Kidney (tissue), 14 donors: ENCODE data around the gene CLDN8. TPM values are rescaled to one million over a fixed set of nuclear protein-coding genes. Genes with fewer than 3 reads are reported as not detected.

Experiments used
- DNase-seq, 5 donors: peaks; one replicate each; pipeline ENCODE4 v3.0.0-alpha.2; 2013 to 2020
- FAIRE-seq: peaks from 2 replicates; lab custom pipeline; 2012; peaks lifted over from hg19 to GRCh38; lab: Jason Lieb, UNC
- H3K27ac ChIP-seq, 2 donors: one replicate each; pipeline ENCODE4 v1.7.0; 2013; ENCODE audit warnings: low read depth in 2 of 2, low read length in 2 of 2, inconsistent platforms in 1 of 2
- H3K27me3 ChIP-seq: one replicate; pipeline ENCODE4 v1.7.1; 2013; ENCODE audit warnings: low read length, inconsistent platforms; ENCODE audit not compliant: control insufficient read depth, insufficient read depth
- H3K36me3 ChIP-seq, 3 donors: one replicate each; pipeline versions ENCODE4 v1.7.0 to v1.7.1; 2013; ENCODE audit warnings: low read length in 3 of 3, control low read depth in 1 of 3, inconsistent platforms in 1 of 3; ENCODE audit not compliant: insufficient read depth in 3 of 3, control insufficient read depth in 2 of 3
- H3K4me1 ChIP-seq, 3 donors: one replicate each; pipeline versions ENCODE4 v1.7.0 to v1.7.1; 2013; ENCODE audit warnings: low read length in 3 of 3, inconsistent platforms in 1 of 3, low read depth in 1 of 3; ENCODE audit not compliant: control insufficient read depth in 2 of 3, insufficient read depth in 2 of 3
- H3K4me3 ChIP-seq, 3 donors: one replicate each; pipeline versions ENCODE4 v1.7.0 to v1.8.1; 2013; ENCODE audit warnings: low read length in 3 of 3, control low read depth in 1 of 3, inconsistent platforms in 1 of 3
- H3K9ac ChIP-seq, 3 donors: one replicate each; pipeline versions ENCODE4 v1.7.0 to v1.7.1; 2013; ENCODE audit warnings: low read length in 3 of 3, control low read depth in 1 of 3, inconsistent platforms in 1 of 3
- H3K9me3 ChIP-seq, 3 donors: one replicate each; pipeline versions ENCODE4 v1.7.0 to v1.7.1; 2013; ENCODE audit warnings: low read length in 3 of 3, control low read depth in 1 of 3, inconsistent platforms in 1 of 3; ENCODE audit not compliant: control insufficient read depth in 2 of 3, insufficient read depth in 1 of 3
- intact Hi-C: fragments of 100-400 bp; cut with DNase I; formaldehyde crosslinking; loops from one replicate; pipeline ENCODE4 v1.11.1; 2022
- polyA plus RNA-seq: library from polyadenylated mRNA; stranded (reverse); fragments of 350-450 nt; fragmentation: Illumina TruSeq; extraction: RNeasy Lipid Tissue Mini Kit (QIAGEN cat#74804); gene quantifications from one replicate; pipeline ENCODE4 v1.2.3, GENCODE V29; 2014; ENCODE audit warnings: low read depth, low replicate concordance; ENCODE audit not compliant: insufficient read depth
- total RNA-seq: library from RNA; stranded (reverse); fragmentation: NEBNext Ultra II Directional; extraction: Animal tissue kit (Norgen Biotek cat#: 25700); gene quantifications from one replicate; pipeline ENCODE4 v1.2.1, GENCODE V29; 2021
- TF ChIP-seq, protein P1 (sequence below): IDR thresholded peaks from 3 replicates; pipeline ENCODE4 v1.5.1; 2012; ENCODE audit warnings: mild to moderate bottlenecking, moderate library complexity, borderline replicate concordance; ENCODE audit not compliant: insufficient read depth; ENCODE audit errors: extremely low read depth
- donor health status: control.
- donor health status: control.
- donor health status: control.
- donor health status: control.
- donor health status: control.
- donor health status: DM: yes; HTN: yes; CAD: no.
- donor health status: Normal renal cell carcinoma (clear cell type).

CLDN8 gene
- total and polyA plus RNA-seq, 2 donors from 2014 or later, result 7.1 to 86.8 TPM

DNA sequence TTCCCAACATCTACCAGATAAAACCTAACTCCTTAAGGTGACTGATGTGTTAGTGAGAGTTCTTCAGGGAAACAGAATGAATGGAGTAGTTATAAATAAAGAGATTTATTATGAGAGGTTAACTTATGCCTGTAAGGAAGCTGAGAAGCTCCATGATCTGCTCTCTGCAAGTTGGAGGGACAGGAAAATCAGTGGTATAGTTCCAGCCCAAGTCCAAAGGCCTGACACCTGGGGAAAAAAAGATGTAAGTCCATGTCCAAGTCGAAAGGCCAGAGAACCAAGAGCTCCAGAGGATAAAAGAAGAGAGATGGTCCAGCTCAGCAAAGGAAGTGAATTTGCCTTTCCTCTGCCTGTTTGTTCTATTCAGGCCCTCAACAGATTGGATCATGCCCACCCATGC lies 39.8 kb upstream of the CLDN8 start:
- no peaks in the 10 kb centered on the region for H3K9me3 ChIP-seq
- no peak overlapping the region for H3K9ac ChIP-seq
- no peak for DNase-seq
- no peaks in the 10 kb centered on the region for H3K4me1 ChIP-seq
- no peaks in the 10 kb centered on the region for H3K36me3 ChIP-seq
- H3K4me3 ChIP-seq, result no peak overlapping the region
- no peak for FAIRE-seq
- no peak overlapping the region for H3K27ac ChIP-seq
- intact Hi-C loops, result no loop called here
- TF ChIP-seq, protein P1, sequence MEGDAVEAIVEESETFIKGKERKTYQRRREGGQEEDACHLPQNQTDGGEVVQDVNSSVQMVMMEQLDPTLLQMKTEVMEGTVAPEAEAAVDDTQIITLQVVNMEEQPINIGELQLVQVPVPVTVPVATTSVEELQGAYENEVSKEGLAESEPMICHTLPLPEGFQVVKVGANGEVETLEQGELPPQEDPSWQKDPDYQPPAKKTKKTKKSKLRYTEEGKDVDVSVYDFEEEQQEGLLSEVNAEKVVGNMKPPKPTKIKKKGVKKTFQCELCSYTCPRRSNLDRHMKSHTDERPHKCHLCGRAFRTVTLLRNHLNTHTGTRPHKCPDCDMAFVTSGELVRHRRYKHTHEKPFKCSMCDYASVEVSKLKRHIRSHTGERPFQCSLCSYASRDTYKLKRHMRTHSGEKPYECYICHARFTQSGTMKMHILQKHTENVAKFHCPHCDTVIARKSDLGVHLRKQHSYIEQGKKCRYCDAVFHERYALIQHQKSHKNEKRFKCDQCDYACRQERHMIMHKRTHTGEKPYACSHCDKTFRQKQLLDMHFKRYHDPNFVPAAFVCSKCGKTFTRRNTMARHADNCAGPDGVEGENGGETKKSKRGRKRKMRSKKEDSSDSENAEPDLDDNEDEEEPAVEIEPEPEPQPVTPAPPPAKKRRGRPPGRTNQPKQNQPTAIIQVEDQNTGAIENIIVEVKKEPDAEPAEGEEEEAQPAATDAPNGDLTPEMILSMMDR, result no peak
- no peaks in the 10 kb centered on the region for H3K27me3 ChIP-seq

DNA sequence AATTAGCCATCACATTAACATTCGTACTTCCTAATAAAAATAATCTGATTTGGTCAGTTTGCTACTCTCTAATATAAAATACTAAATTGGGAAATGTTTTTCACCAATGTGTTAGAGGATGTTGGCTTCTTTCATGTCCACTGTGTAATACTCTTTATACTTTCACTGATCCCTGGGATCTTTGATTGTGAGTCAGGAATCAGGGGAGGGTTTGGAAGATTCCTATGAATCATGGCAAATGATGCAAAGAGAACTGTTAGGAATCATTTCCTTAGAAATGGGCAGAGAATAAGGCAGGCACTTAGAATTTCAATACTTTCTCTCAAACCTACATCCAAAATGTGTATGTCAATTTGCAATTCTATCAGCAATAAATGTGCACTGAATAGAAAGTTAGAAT lies 35.9 kb upstream of the CLDN8 start:
- intact Hi-C loops, result no loop called here
- FAIRE-seq, result no peak

DNA sequence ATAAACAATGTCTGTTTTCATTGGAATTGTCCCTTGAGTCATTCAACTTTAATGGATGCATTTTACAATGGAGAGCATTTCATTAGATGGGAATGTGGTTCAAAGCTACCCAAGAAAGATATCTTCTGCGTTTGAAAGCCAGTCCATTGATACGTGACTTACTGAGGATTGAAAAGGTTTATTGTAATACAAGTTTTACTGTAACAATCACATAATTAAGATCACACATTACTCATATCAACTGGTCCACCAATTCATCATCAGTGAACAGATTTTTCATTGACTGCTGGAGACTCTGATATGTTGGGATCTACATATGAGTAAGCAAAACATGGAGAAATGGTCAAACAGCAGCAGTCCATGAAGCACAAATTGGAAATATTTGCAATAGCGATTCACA lies 34.0 kb upstream of the CLDN8 start:
- Histone ChIP-seq H3K9me3 (no peaks in the 10 kb centered on the region), H3K9ac (no peak overlapping the region), H3K27me3 (no peaks in the 10 kb centered on the region), H3K4me3 (no peak overlapping the region), H3K4me1 (no peaks in the 10 kb centered on the region), H3K36me3 (no peaks in the 10 kb centered on the region), H3K27ac (no peak overlapping the region)
- DNase-seq, result no peak
- TF ChIP-seq, protein P1, result no peak
- intact Hi-C loops, result no loop called here
- no peak for FAIRE-seq

More for the DNA sequence above, 35.9 kb upstream of the CLDN8 start:
- no peaks in the 10 kb centered on the region for H3K9me3 ChIP-seq
- no peak overlapping the region for H3K27ac ChIP-seq
- H3K9ac ChIP-seq, result no peak overlapping the region
- no peak overlapping the region for H3K4me3 ChIP-seq
- no peaks in the 10 kb centered on the region for H3K4me1 ChIP-seq
- no peak for DNase-seq
- TF ChIP-seq, protein P1, result no peak
- H3K36me3 ChIP-seq, result no peaks in the 10 kb centered on the region
- H3K27me3 ChIP-seq, result no peaks in the 10 kb centered on the region

DNA sequence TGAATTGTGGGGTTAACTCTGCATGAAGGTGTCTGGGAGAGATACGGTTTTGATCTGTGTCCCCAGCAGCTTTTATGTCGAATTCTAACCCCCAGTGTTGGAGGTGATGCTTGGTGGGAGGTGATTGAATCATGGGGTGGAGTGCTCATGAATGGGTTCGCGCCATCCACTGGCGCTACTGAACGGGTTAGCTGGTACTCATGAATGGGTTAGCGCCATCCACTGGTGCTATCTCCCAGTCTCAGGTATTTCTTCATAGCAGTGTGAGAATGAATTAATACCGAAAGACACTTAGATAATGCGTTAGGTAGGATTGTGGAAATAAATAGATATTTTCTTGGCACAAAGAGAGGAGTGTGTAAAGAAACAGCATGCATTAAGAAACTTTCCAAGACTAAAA lies 32.9 kb upstream of the CLDN8 start:
- no peak for FAIRE-seq
- TF ChIP-seq, protein P1, result no peak
- intact Hi-C loops, result no loop called here

More for the DNA sequence above, 32.9 kb upstream of the CLDN8 start:
- H3K9ac ChIP-seq, result no peak overlapping the region
- no peaks in the 10 kb centered on the region for H3K4me1 ChIP-seq
- H3K4me3 ChIP-seq, result no peak overlapping the region
- no peak overlapping the region for H3K27ac ChIP-seq
- no peak for DNase-seq
- no peaks in the 10 kb centered on the region for H3K9me3 ChIP-seq
- no peaks in the 10 kb centered on the region for H3K36me3 ChIP-seq
- no peaks in the 10 kb centered on the region for H3K27me3 ChIP-seq
